B cell (primary cell): ENCODE data around the gene STXBP1. TPM values are rescaled to one million over a fixed set of nuclear protein-coding genes. Genes with fewer than 3 reads are reported as not detected.

ENCODE experiments used
- ATAC-seq: fragments of 200-7000 bp; cut with Tn5 transposase; one replicate; pipeline ENCODE4 v1.10.0; 2021; ENCODE audit warnings: low read depth, mild to moderate bottlenecking, moderate number of reproducible peaks, moderate library complexity
- CTCF ChIA-PET: fragments of 350-600 bp; sonication (Branson Sonifier 250); formaldehyde crosslinking; loops from one replicate; lab custom pipeline; 2021; ENCODE audit warnings: antibody characterized with exemption, inconsistent platforms; lab: Charles Lee
- POLR2A ChIA-PET: fragments of 350-600 bp; sonication (Branson Sonifier 250); formaldehyde crosslinking; loops from one replicate; lab custom pipeline; 2021; ENCODE audit warnings: antibody characterized with exemption; lab: Charles Lee
- DNase-seq: peaks from one replicate; pipeline ENCODE4 v3.0.0; 2013
- H2AFZ ChIP-seq: 2 replicates; pipeline ENCODE4 v1.6.1; 2012; ENCODE audit warnings: mild to moderate bottlenecking, low read depth, low read length; ENCODE audit not compliant: insufficient read depth, poor library complexity, severe bottlenecking
- H3K27ac ChIP-seq, 2 donors: 1 replicate in 1 of 2; 2 replicates in 1 of 2; pipeline ENCODE4 v1.5.1; 2012 to 2013; ENCODE audit warnings: low read length in 2 of 2, mild to moderate bottlenecking in 2 of 2, moderate library complexity in 1 of 2
- H3K27me3 ChIP-seq, 4 experiments: fragments of 200-600 bp in 1 of 4; sonication (generic) in 1 of 4; replicated peaks in 1 of 4; 1 replicate in 2 of 4; 2 replicates in 2 of 4; pipeline versions ENCODE4 v1.6.1 to v1.7.0; 2013 to 2016; ENCODE audit warnings: low read length in 3 of 4, mild to moderate bottlenecking in 2 of 4, mixed read lengths in 1 of 4, moderate library complexity in 1 of 4; ENCODE audit not compliant: insufficient read depth in 4 of 4, control insufficient read depth in 3 of 4; ENCODE audit errors: control extremely low read depth in 1 of 4
- H3K36me3 ChIP-seq, 2 experiments: replicated peaks in 1 of 2; 1 replicate in 1 of 2; 2 replicates in 1 of 2; pipeline versions ENCODE4 v1.6.1 to v1.7.1; 2013; ENCODE audit warnings: low read length in 1 of 2; ENCODE audit not compliant: insufficient read depth in 2 of 2, control insufficient read depth in 1 of 2; ENCODE audit errors: control extremely low read depth in 1 of 2, extremely low read depth in 1 of 2
- H3K4me1 ChIP-seq, 2 donors: fragments of 200-600 bp in 1 of 2; sonication (generic) in 1 of 2; 1 replicate in 1 of 2; 2 replicates in 1 of 2; pipeline versions ENCODE4 v1.5.1 to v1.6.1; 2013 to 2017; ENCODE audit warnings: low read length in 2 of 2; ENCODE audit not compliant: control insufficient read depth in 2 of 2, insufficient read depth in 2 of 2
- H3K4me2 ChIP-seq: replicated peaks from 2 replicates; pipeline ENCODE3; 2012; ENCODE audit warnings: mild to moderate bottlenecking, low read depth, low read length; ENCODE audit not compliant: poor library complexity, severe bottlenecking
- H3K4me3 ChIP-seq, 5 experiments: fragments of 200-600 bp in 1 of 5; sonication (generic) in 1 of 5; 1 replicate in 3 of 5; 2 replicates in 2 of 5; pipeline versions ENCODE4 v1.5.1 to v1.7.0; 2011 to 2016; ENCODE audit warnings: low read length in 4 of 5, mild to moderate bottlenecking in 4 of 5, low read depth in 2 of 5, control low read depth in 1 of 5, moderate library complexity in 1 of 5; ENCODE audit not compliant: insufficient read depth in 1 of 5; ENCODE audit errors: control extremely low read depth in 1 of 5, extremely low read depth in 1 of 5
- H3K79me2 ChIP-seq: fragments of 200-600 bp; sonication (generic); one replicate; pipeline ENCODE4 v1.6.0; 2016; ENCODE audit warnings: low read length; ENCODE audit not compliant: control insufficient read depth, insufficient read depth
- H3K9ac ChIP-seq: fragments of 200-600 bp; sonication (generic); 2 replicates; pipeline ENCODE4 v1.6.1; 2017; ENCODE audit warnings: mild to moderate bottlenecking, low read length, moderate library complexity
- H3K9me3 ChIP-seq, 3 donors: one replicate each; pipeline versions ENCODE4 v1.6.1 to v1.7.1; 2013; ENCODE audit warnings: low read length in 2 of 3; ENCODE audit not compliant: control insufficient read depth in 2 of 3, insufficient read depth in 1 of 3; ENCODE audit errors: control extremely low read depth in 1 of 3
- H4K20me1 ChIP-seq: 2 replicates; pipeline ENCODE4 v1.6.0; 2012; ENCODE audit warnings: mild to moderate bottlenecking, low read length; ENCODE audit not compliant: insufficient read depth, control insufficient read depth, poor library complexity, severe bottlenecking
- H3K27ac Mint-ChIP-seq: one replicate; pipeline ENCODE4 v1.8.0; 2021; ENCODE audit warnings: mixed read lengths
- H3K27me3 Mint-ChIP-seq: one replicate; pipeline ENCODE4 v1.8.0; 2021; ENCODE audit warnings: mixed read lengths
- H3K4me1 Mint-ChIP-seq: one replicate; pipeline ENCODE4 v1.8.0; 2021; ENCODE audit warnings: mixed read lengths
- H3K4me3 Mint-ChIP-seq: one replicate; pipeline ENCODE4 v1.8.0; 2021; ENCODE audit warnings: mixed read lengths
- H3K9me3 Mint-ChIP-seq: one replicate; pipeline ENCODE4 v1.8.0; 2022; ENCODE audit warnings: mixed read lengths; ENCODE audit not compliant: insufficient read depth
- EZH2 ChIP-seq: IDR thresholded peaks from 2 replicates; pipeline ENCODE4 v1.6.1; 2012; ENCODE audit warnings: borderline replicate concordance, low read depth, mild to moderate bottlenecking, moderate library complexity, low read length; ENCODE audit not compliant: insufficient read depth, poor library complexity, severe bottlenecking
- WGBS: methylation state at CpG from one replicate; pipeline ENCODE4 v1.1.5; 2013; ENCODE audit warnings: missing lambda C conversion rate; ENCODE audit not compliant: insufficient coverage; 5-methylcytosine and 5-hydroxymethylcytosine counted together
- intact Hi-C: fragments of 100-400 bp; cut with micrococcal nuclease; formaldehyde crosslinking; loops from one replicate; pipeline ENCODE4 v1.10.0; 2022
- polyA plus RNA-seq: library from polyadenylated mRNA; depleted of rRNA; stranded (reverse); fragments of >200 nt; gene quantifications from 2 replicates; pipeline ENCODE4 v1.2.3, GENCODE V29; 2012
- total RNA-seq, 2 donors: library from RNA; stranded (reverse); fragments of 120-200 nt in 1 of 2; gene quantifications; 1 replicate in 1 of 2; 2 replicates in 1 of 2; pipeline versions ENCODE4 v1.2.3 to v1.2.4, GENCODE V29; 2013 to 2022
- TF ChIP-seq, protein P1 (sequence below): fragments of 200-600 bp; IDR thresholded peaks from one replicate; pipeline ENCODE4 v1.8.0; 2022; ENCODE audit warnings: antibody characterized with exemption, mild to moderate bottlenecking

The STXBP1 gene
- total and polyA plus RNA-seq, 2 donors (not counting 1 experiment from before 2014, with no cell fraction given) = 0.62 TPM; not detected in 1

GRCh38 chr9:127567730-127568617 lies 44.1 kb upstream of the STXBP1 start:
- intact Hi-C loops = loop anchor here (2.0 to 5.0 kb wide), 3 partner anchors 149 to 211 kb away; partner anchors contain the start of genes PTRH1, SH2D3C and TTC16
- Histone ChIP-seq H3K27me3 (peaks cover 0 to 7% (median 0%) of the 10 kb centered on the region in 4 experiments), H3K9ac (peak overlapping the region; percentile 63), H2AFZ (peak overlapping the region; percentile 77), H4K20me1 (no peaks in the 10 kb centered on the region), H3K36me3 (no peaks in the 10 kb centered on the region), H3K4me3 (peak overlapping the region in 4 of 5 experiments; percentile 14 to 64 (median 40)), H3K4me2 (peak overlapping the region; percentile 98), H3K79me2 (no peaks in the 10 kb centered on the region), H3K9me3 (peaks cover 0 to 3% (median 0%) of the 10 kb centered on the region in 3 donors), H3K27ac (no peak overlapping the region), H3K4me1 (peaks cover 18 to 24% of the 10 kb centered on the region in 2 donors)
- Mint-ChIP-seq H3K9me3 (no peaks in the 10 kb centered on the region), H3K27ac (no peak overlapping the region), H3K4me1 (peaks cover 14% of the 10 kb centered on the region), H3K27me3 (peaks cover under 1% of the 10 kb centered on the region), H3K4me3 (peak overlapping the region; percentile 42)
- no peak for TF ChIP-seq EZH2
- TF ChIP-seq, protein P1, sequence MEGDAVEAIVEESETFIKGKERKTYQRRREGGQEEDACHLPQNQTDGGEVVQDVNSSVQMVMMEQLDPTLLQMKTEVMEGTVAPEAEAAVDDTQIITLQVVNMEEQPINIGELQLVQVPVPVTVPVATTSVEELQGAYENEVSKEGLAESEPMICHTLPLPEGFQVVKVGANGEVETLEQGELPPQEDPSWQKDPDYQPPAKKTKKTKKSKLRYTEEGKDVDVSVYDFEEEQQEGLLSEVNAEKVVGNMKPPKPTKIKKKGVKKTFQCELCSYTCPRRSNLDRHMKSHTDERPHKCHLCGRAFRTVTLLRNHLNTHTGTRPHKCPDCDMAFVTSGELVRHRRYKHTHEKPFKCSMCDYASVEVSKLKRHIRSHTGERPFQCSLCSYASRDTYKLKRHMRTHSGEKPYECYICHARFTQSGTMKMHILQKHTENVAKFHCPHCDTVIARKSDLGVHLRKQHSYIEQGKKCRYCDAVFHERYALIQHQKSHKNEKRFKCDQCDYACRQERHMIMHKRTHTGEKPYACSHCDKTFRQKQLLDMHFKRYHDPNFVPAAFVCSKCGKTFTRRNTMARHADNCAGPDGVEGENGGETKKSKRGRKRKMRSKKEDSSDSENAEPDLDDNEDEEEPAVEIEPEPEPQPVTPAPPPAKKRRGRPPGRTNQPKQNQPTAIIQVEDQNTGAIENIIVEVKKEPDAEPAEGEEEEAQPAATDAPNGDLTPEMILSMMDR = no peak
- WGBS = 24% methylated on average over 32 of the region's 36 CpGs
- ChIA-PET POLR2A (no interaction called here), CTCF (interaction anchor here (0.5 kb wide), 1 partner anchor 197 kb away, joined by 3 read pairs; no protein-coding TSS in a partner anchor)
- no peak for ATAC-seq
- no peak for DNase-seq

GRCh38 chr9:127568618-127568970 lies 43.5 kb upstream of the STXBP1 start:
- ChIA-PET CTCF (no interaction called here), POLR2A (no interaction called here)
- DNase-seq (no peak), ATAC-seq (no peak)
- 1% methylated on average over 50 of the region's 50 CpGs for WGBS
- Histone ChIP-seq H3K9me3 (peaks cover 0 to 3% (median 0%) of the 10 kb centered on the region in 3 donors), H4K20me1 (no peaks in the 10 kb centered on the region), H3K27ac (no peak overlapping the region), H3K4me1 (peaks cover 18 to 24% of the 10 kb centered on the region in 2 donors), H3K79me2 (no peaks in the 10 kb centered on the region), H3K4me2 (peak overlapping the region; percentile 98), H3K9ac (peak overlapping the region; percentile 63), H2AFZ (peak overlapping the region; percentile 77), H3K36me3 (no peaks in the 10 kb centered on the region), H3K27me3 (peaks cover 0 to 7% (median 0%) of the 10 kb centered on the region in 4 experiments), H3K4me3 (peak overlapping the region in 4 of 5 experiments; percentile 14 to 64 (median 40))
- H3K9me3 Mint-ChIP-seq = no peaks in the 10 kb centered on the region
- peak overlapping the region; percentile 42 for H3K4me3 Mint-ChIP-seq
- no peak overlapping the region for H3K27ac Mint-ChIP-seq
- H3K4me1 Mint-ChIP-seq = peaks cover 14% of the 10 kb centered on the region
- no peak for TF ChIP-seq EZH2
- TF ChIP-seq, protein P1 = no peak
- H3K27me3 Mint-ChIP-seq = no peaks in the 10 kb centered on the region
- intact Hi-C loops = loop anchor here (2.0 to 5.0 kb wide), 3 partner anchors 149 to 210 kb away; partner anchors contain the start of genes PTRH1, SH2D3C and TTC16
